HCT116 (cell line): ENCODE data around the gene SLC16A4.

Experiments
- CTCF ChIP-seq, 3 experiments: fragments of 200-600 bp in 1 of 3; sonication (generic) in 1 of 3; IDR thresholded peaks in 2 of 3; conservative IDR thresholded peaks in 1 of 3; 2 replicates each; pipeline ENCODE4 v1.5.1; 2012 to 2017; ENCODE audit warnings: low read depth in 2 of 3, low read length in 2 of 3, antibody characterized with exemption in 1 of 3, borderline replicate concordance in 1 of 3, control low read depth in 1 of 3, mild to moderate bottlenecking in 1 of 3, mixed read lengths in 1 of 3, mixed run types in 1 of 3, moderate library complexity in 1 of 3; ENCODE audit not compliant: insufficient read depth in 1 of 3
- MAX ChIP-seq: IDR thresholded peaks from 2 replicates; pipeline ENCODE4 v1.6.1; 2012

- TF ChIP-seq CTCF (IDR thresholded peaks at IDR 0.05 in 2 of 3, conservative IDR thresholded peaks at IDR 0.05 in 1 of 3; ENCODE audit: borderline replicate concordance in 1 of 3, insufficient read depth in 1 of 3, low read depth in 2 of 3, low read length in 2 of 3) (no peak), MAX (no peak)
Observed at GRCh38 chr1:110387048-110387754, 3.6 kb downstream of the SLC16A4 start.
